GM12872 (cell line): ENCODE data around the gene TRIB2.

Experiments used
- CTCF ChIP-seq: IDR thresholded peaks from 3 replicates; pipeline ENCODE4 v1.5.1; 2011; ENCODE audit warnings: low read depth, mild to moderate bottlenecking, low read length, moderate library complexity; ENCODE audit not compliant: insufficient read depth

The TRIB2 gene

GRCh38 chr2:12710301-12710700, 6.4 kb upstream of the TRIB2 start:
- TF ChIP-seq CTCF = no peak

- no peak for TF ChIP-seq CTCF
Measured at GRCh38 chr2:12711339-12711738, 5.4 kb upstream of the TRIB2 start.

- TF ChIP-seq CTCF = no peak
Measured at GRCh38 chr2:12712881-12713280, 3.9 kb upstream of the TRIB2 start.

- no peak for TF ChIP-seq CTCF
Measured at GRCh38 chr2:12714391-12715221, 2.1 kb upstream of the TRIB2 start.

- no peak for TF ChIP-seq CTCF
Measured at GRCh38 chr2:12715258-12716031, 1.3 kb upstream of the TRIB2 start.

- peak; percentile 57 for TF ChIP-seq CTCF
Measured at GRCh38 chr2:12716032-12716281, 779 bp upstream of the TRIB2 start.

GRCh38 chr2:12717191-12718014, 667 bp downstream of the TRIB2 start:
- TF ChIP-seq CTCF = peak; percentile 33; the same call in 1 of the 3 replicates
